Hematopoietic multipotent progenitor cell treated with erythropoietin and hydrocortisone succinate and interleukin-3 and kit ligand, for 15 days (in vitro differentiated cells): Measurements from ENCODE around the gene GPBAR1.

ENCODE experiments used
- DNase-seq: peaks from one replicate; pipeline ENCODE4 v3.0.0-alpha.2; 2015; ENCODE audit warnings: low spot score

The GPBAR1 gene

GRCh38 chr2:218244204-218244603 is 16.6 kb upstream of the GPBAR1 start:
- no peak for DNase-seq

- DNase-seq: no peak
These were observed 16.1 kb upstream of the GPBAR1 start for GRCh38 chr2:218244665-218245064.

GRCh38 chr2:218245214-218245613 is 15.6 kb upstream of the GPBAR1 start:
- DNase-seq: no peak

- DNase-seq: no peak
These were observed 11.1 kb upstream of the GPBAR1 start for GRCh38 chr2:218249691-218250090.

- no peak for DNase-seq
These were observed 8.1 kb upstream of the GPBAR1 start for GRCh38 chr2:218252509-218253231.

GRCh38 chr2:218253232-218253625 is 7.6 kb upstream of the GPBAR1 start:
- DNase-seq: no peak

GRCh38 chr2:218255446-218255845 is 5.4 kb upstream of the GPBAR1 start:
- DNase-seq: no peak

GRCh38 chr2:218256612-218257350 is 4.0 kb upstream of the GPBAR1 start:
- no peak for DNase-seq

GRCh38 chr2:218257390-218257981 is 3.3 kb upstream of the GPBAR1 start:
- peak; percentile 64 for DNase-seq

GRCh38 chr2:218259099-218259961 is 1.5 kb upstream of the GPBAR1 start:
- no peak for DNase-seq

- DNase-seq: no peak
These were observed 649 bp upstream of the GPBAR1 start for GRCh38 chr2:218260166-218260565.

GRCh38 chr2:218261423-218262236 is 815 bp downstream of the GPBAR1 start:
- no peak for DNase-seq

GRCh38 chr2:218262237-218262600 is 1.4 kb downstream of the GPBAR1 start:
- no peak for DNase-seq

- no peak for DNase-seq
These were observed 2.1 kb downstream of the GPBAR1 start for GRCh38 chr2:218262631-218263586.

- DNase-seq: no peak
These were observed 3.2 kb downstream of the GPBAR1 start for GRCh38 chr2:218263817-218264641.

GRCh38 chr2:218264773-218265561 is 4.2 kb downstream of the GPBAR1 start:
- DNase-seq: no peak

- no peak for DNase-seq
These were observed 4.8 kb downstream of the GPBAR1 start for GRCh38 chr2:218265626-218266025.

- no peak for DNase-seq
These were observed 5.6 kb downstream of the GPBAR1 start for GRCh38 chr2:218266316-218266979.
